HEK293 (cell line): ENCODE data around the gene MCTP1.

Experiments used
- ATF2 ChIP-seq: fragments of 450-650 bp; formaldehyde crosslinking; IDR thresholded peaks from 2 replicates; pipeline ENCODE4 v1.5.1; 2016; ENCODE audit warnings: missing biosample characterization, missing genetic modification characterization, low read depth
- CTCF ChIP-seq: fragments of 450-650 bp; formaldehyde crosslinking; IDR thresholded peaks from 2 replicates; pipeline ENCODE4 v1.5.1; 2016; ENCODE audit warnings: missing biosample characterization, missing genetic modification characterization
- KLF8 ChIP-seq: fragments of 450-650 bp; formaldehyde crosslinking; IDR thresholded peaks from 2 replicates; pipeline ENCODE4 v1.5.1; 2016; ENCODE audit warnings: missing biosample characterization, missing genetic modification characterization
- TCF7L2 ChIP-seq: IDR thresholded peaks from 2 replicates; pipeline ENCODE4 v1.6.1; 2011; ENCODE audit warnings: low read depth, mild to moderate bottlenecking, inconsistent platforms, low read length, moderate library complexity, borderline replicate concordance
- TRIM28 ChIP-seq: IDR thresholded peaks from 2 replicates; pipeline ENCODE4 v1.6.1; 2011; ENCODE audit warnings: low read length, control low read depth, borderline replicate concordance
- YY2 ChIP-seq: fragments of 450-650 bp; formaldehyde crosslinking; IDR thresholded peaks from 2 replicates; pipeline ENCODE4 v1.5.1; 2016; ENCODE audit warnings: missing biosample characterization, missing genetic modification characterization
- ZBTB20 ChIP-seq: fragments of 450-650 bp; formaldehyde crosslinking; IDR thresholded peaks from 2 replicates; pipeline ENCODE4 v1.5.1; 2016; ENCODE audit warnings: missing biosample characterization, missing genetic modification characterization
- ZNF184 ChIP-seq: fragments of 450-650 bp; IDR thresholded peaks from 2 replicates; pipeline ENCODE4 v1.5.1; 2018; ENCODE audit warnings: missing biosample characterization, mild to moderate bottlenecking, missing genetic modification characterization
- ZNF292 ChIP-seq: fragments of 450-650 bp; formaldehyde crosslinking; IDR thresholded peaks from 2 replicates; pipeline ENCODE4 v1.5.1; 2016; ENCODE audit warnings: low read depth, missing biosample characterization, missing genetic modification characterization, borderline replicate concordance
- ZNF335 ChIP-seq: fragments of 450-650 bp; formaldehyde crosslinking; conservative IDR thresholded peaks from 2 replicates; pipeline ENCODE4 v1.5.1; 2016; ENCODE audit warnings: missing biosample characterization, missing genetic modification characterization
- ZNF692 ChIP-seq: fragments of 450-650 bp; formaldehyde crosslinking; IDR thresholded peaks from 2 replicates; pipeline ENCODE4 v1.5.1; 2016; ENCODE audit warnings: missing biosample characterization, missing genetic modification characterization
- ZNF747 ChIP-seq: fragments of 450-650 bp; formaldehyde crosslinking; IDR thresholded peaks from 2 replicates; pipeline ENCODE4 v1.5.1; 2016; ENCODE audit warnings: missing biosample characterization, missing genetic modification characterization

- no peak for TF ChIP-seq CTCF
- TF ChIP-seq ATF2 (tag by site-specific recombination): no peak
- no peak for TF ChIP-seq ZNF692 (tag by site-specific recombination)
- no peak for TF ChIP-seq TRIM28
- no peak for TF ChIP-seq ZNF747
- no peak for TF ChIP-seq TCF7L2
- no peak for TF ChIP-seq ZBTB20 (tag by site-specific recombination)
- TF ChIP-seq KLF8 (tag by site-specific recombination): no peak
- TF ChIP-seq ZNF184: no peak
- no peak for TF ChIP-seq YY2 (tag by site-specific recombination)
- no peak for TF ChIP-seq ZNF292 (tag by site-specific recombination)
- TF ChIP-seq ZNF335 (tag by site-specific recombination): no peak
These were observed 414.2 kb downstream of the MCTP1 start for GRCh38 chr5:94870511-94871183.
